ENCODE measurements around the gene MRPS34. TPM values are rescaled to one million over a fixed set of nuclear protein-coding genes. Genes with fewer than 3 reads are reported as not detected.

Gene MRPS34
- 135 and 175 TPM in 2 replicates for total RNA-seq

DNA sequence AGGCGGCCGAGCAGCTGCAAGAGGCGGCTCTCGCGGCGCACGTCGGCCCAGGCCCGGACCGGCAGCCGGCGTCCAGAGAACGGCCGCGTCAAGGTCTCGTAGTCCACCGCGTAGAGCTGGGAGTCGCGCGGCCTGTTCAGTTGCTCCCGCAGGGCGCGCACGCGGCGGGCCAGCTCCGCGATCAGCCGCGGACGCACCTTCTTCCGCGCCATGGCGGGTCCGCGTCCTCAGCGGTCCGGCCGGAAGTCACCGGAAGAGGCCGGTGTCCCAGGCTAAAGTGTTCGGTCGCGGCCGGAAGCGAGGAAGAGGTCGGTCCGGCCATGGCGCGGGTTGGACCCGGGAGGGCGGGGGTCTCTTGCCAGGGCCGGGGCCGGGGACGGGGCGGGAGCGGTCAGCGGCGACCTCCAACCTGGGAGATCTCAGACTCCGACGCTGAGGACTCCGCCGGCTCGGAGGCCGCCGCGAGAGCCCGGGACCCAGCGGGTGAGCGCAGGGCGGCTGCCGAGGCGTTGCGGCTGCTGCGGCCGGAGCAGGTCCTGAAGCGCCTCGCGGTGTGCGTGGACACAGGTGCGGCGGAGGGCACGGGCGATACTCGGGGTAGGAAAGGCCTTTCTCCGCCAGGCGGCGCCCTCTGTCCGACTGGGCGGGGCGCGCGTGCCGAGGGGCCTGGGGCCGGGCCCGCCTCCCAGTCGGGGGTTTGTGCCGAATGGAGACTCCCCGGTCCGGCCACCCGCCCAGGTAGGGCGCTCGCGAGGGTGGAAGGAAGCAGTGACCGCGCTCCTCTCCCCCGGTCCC, at the start of gene MRPS34:
MRPS34 (minus strand) TSS at position 227 of the 795 bp plus-strand sequence; CDS start at position 212, 15 bp downstream.

DNA sequence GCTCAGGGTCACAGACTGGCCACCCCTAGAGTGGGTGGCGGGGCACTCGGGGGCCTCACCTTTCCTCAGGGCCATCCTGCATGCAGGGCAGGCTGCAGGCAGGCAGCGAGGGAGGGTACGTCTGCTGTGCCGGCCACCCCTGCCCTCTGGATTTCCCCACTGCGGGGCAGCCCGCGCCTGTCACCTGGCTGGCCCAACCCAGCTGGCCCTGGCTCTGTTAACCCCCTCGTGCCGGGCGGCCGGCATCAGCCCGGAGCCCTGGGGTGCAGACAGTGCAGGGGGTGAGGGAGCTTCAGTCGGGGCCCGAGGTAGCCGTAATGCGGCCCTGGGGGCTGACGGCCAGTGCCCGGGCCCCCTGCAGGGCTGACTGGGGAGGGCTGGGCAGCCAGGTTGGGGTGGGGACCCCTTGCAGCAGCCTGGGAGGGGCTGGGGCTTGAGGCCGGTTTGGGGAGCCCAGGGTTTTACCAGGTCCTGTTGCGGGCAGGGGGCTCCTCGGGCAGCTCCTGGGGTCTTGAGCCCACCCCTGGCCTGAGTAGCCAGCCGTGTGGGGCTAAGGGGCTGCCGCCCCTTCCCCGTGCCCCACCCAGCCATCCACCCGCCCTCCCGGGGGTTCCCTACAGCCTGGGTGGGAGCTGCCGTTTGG, 20.8 kb upstream of the MRPS34 start, which contains the start of gene IGFALS:
IGFALS (minus strand) TSS at position 128 of the 643 bp plus-strand sequence; CDS start at position 75, 53 bp downstream.

DNA sequence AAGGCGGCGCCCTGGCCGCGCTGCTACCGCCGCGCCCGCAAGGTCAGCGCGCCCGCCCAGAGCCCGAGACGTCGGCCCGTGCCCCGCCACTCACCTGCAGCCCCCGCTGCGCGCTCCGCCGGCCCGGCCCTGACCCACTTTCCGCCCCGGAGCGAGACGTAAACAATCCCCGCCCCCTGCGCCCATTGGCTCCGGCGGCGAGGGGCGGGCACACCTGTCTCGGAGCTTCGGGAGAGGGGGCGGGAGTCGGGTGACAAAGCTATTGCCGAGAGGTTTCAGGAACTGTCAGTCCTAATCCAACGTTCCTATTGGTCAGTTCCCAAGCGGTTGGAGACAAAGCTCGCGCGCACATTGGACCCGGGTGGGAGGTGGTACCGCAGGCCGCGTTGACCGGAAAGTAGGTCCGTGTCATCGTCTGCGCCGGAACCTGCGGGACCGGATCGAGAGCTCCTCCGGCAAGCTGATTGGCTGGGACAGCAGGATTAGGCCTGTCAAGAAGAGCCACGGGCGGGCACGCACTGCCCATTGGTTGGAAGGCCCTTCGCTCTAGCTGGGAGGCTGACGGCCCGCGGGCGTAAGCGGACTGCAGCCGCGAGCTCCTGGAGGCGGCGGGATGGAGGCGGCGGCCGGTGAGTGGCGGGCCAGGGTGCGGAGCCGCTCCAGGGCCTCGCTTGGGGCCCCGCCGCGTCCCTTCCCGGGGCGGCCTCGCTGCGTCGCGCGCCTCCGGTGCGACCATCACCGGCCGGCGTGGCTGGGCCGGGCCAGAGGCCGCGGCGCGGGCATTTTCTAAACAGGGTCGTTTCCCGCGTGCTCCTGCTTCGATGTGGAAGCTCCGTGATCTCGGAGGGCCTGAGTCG, 9.7 kb upstream of the MRPS34 start, which contains the start of the genes NUBP2 and SPSB3:
NUBP2 (plus strand) TSS at position 553 of the 857 bp plus-strand sequence; CDS start at position 614, 61 bp downstream.
SPSB3 (minus strand) TSS at position 164 of the 857 bp plus-strand sequence. CDS start 1,088 bp downstream, outside the sequence.

DNA sequence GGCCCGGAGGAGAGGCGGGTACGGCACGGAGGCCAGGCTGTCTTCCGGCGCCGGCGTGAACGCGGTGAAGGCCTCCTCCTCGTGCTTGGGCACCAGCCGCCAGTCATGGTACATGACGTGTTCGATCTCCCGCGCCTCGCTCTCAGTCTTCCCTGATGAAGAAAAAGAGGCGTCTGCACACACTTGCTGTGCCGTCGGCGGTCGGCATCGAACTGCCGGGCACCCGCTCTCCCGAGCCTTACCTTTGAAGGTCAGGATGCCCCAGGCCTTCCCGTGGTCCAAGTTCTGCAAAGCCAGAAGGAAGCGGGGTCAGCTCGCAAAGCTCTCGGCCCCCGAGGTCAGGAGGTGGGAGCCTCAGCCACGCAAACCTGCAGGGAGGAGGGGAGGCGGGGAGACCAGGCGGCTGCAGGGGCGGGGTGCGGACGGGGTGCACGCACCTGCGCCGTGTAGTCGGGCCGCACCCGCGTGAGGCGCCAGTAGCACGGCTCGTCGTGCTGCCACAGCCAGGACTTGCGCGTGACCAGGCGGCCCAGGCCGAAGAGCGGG, 499 bp downstream of the MRPS34 start, which contains the start of gene EME2:
EME2 (plus strand) TSS at position 449 of the 546 bp plus-strand sequence. CDS start 418 bp downstream, outside the sequence.

GRCh38 chr16:1771188-1771863, 1.6 kb downstream of the MRPS34 start, which contains the start of gene NME3:
NME3 (minus strand) TSS chr16:1771543; CDS start chr16:1771534, 9 bp downstream.

Other genes with a start within 250 kb of the MRPS34 start
- 28.5 and 39.8 TPM in 2 replicates for gene TMEM204, start 239.5 kb downstream of the MRPS34 start, total RNA-seq
- 17.5 and 22.2 TPM in 2 replicates for gene IFT140, start 161.1 kb downstream of the MRPS34 start, total RNA-seq
- gene CRAMP1, start 160.8 kb downstream of the MRPS34 start, total RNA-seq: 2.6 and 3.5 TPM in 2 replicates
- 53.6 and 84.4 TPM in 2 replicates for gene JPT2, start 94.9 kb downstream of the MRPS34 start, total RNA-seq
- gene MAPK8IP3, start 66.9 kb downstream of the MRPS34 start, total RNA-seq: 12.4 and 30.1 TPM in 2 replicates
- 98.6 and 102 TPM in 2 replicates for gene NME3, start 1.6 kb downstream of the MRPS34 start, total RNA-seq
- gene EME2, start 324 bp downstream of the MRPS34 start, total RNA-seq: 4.1 and 16.7 TPM in 2 replicates
- gene SPSB3, start 9.4 kb upstream of the MRPS34 start, total RNA-seq: 26.4 and 33.7 TPM in 2 replicates
- 99.7 and 144 TPM in 2 replicates for gene NUBP2, start 9.8 kb upstream of the MRPS34 start, total RNA-seq
- not detected in 2 replicates for gene IGFALS, start 20.6 kb upstream of the MRPS34 start, total RNA-seq
- gene HAGH, start 53.7 kb upstream of the MRPS34 start, total RNA-seq: 42.4 and 58.0 TPM in 2 replicates
- 34.7 and 39.8 TPM in 2 replicates for gene FAHD1, start 54.1 kb upstream of the MRPS34 start, total RNA-seq
- not detected in 2 replicates for gene MEIOB, start 99.0 kb upstream of the MRPS34 start, total RNA-seq
- not detected in 2 replicates for gene HS3ST6, start 145.3 kb upstream of the MRPS34 start, total RNA-seq
- gene MSRB1, start 170.1 kb upstream of the MRPS34 start, total RNA-seq: 9.2 and 16.8 TPM in 2 replicates
- not detected in 2 replicates for gene RPL3L, start 181.6 kb upstream of the MRPS34 start, total RNA-seq
- gene NDUFB10, start 186.4 kb upstream of the MRPS34 start, total RNA-seq: 270 and 328 TPM in 2 replicates
- 3,471 and 3,533 TPM in 2 replicates for gene RPS2, start 191.7 kb upstream of the MRPS34 start, total RNA-seq
- not detected in 2 replicates for gene RNF151, start 193.7 kb upstream of the MRPS34 start, total RNA-seq
- gene TBL3, start 198.9 kb upstream of the MRPS34 start, total RNA-seq: 59.4 and 66.3 TPM in 2 replicates
- gene NOXO1, start 208.3 kb upstream of the MRPS34 start, total RNA-seq: not detected in 2 replicates
- 40.2 and 41.8 TPM in 2 replicates for gene GFER, start 211.1 kb upstream of the MRPS34 start, total RNA-seq
- 1.1 and 4.6 TPM in 2 replicates for gene SYNGR3, start 216.8 kb upstream of the MRPS34 start, total RNA-seq
- gene ZNF598, start 236.7 kb upstream of the MRPS34 start, total RNA-seq: 41.8 and 43.2 TPM in 2 replicates
- 1.4 and 4.3 TPM in 2 replicates for gene NPW, start 246.7 kb upstream of the MRPS34 start, total RNA-seq